Measurements from ENCODE around the gene TSFM. TPM values are rescaled to one million over a fixed set of nuclear protein-coding genes. Genes with fewer than 3 reads are reported as not detected.
A peak's percentile ranks its signal among the peaks of the same experiment; 100 is the strongest.

TSFM gene
- total and polyA plus RNA-seq, 9 of the 15 experiments (the other 6 are each of a cell fraction or from before 2014, with no cell fraction given), result 44.6 to 198 (median 60.2) TPM

GRCh38 chr12:57735952-57736740 is 46.4 kb upstream of the TSFM start (continued):
- no peak for TF ChIP-seq ZNF592 (IDR thresholded peaks at IDR 0.05)
- no peak for TF ChIP-seq ZNF212 (CRISPR knock-in tag; IDR thresholded peaks at IDR 0.05)
- no peak for TF ChIP-seq FOXK1 (CRISPR knock-in tag; IDR thresholded peaks at IDR 0.05; ENCODE audit: borderline replicate concordance)
- peak; percentile 52 for TF ChIP-seq E2F8 (IDR thresholded peaks at IDR 0.05; ENCODE audit: low read depth, partially characterized antibody)
- TF ChIP-seq EZH2 (IDR thresholded peaks at IDR 0.05; ENCODE audit: borderline replicate concordance, low read depth, low read length), result no peak
- peak; percentile 26; the same call in 1 of the 2 replicates for TF ChIP-seq PHF8 (IDR thresholded peaks at IDR 0.05; ENCODE audit: borderline replicate concordance, low read length)
- TF ChIP-seq ZNF695 (CRISPR knock-in tag; IDR thresholded peaks at IDR 0.05), result no peak
- no peak for TF ChIP-seq SOX6 (IDR thresholded peaks at IDR 0.05)
- no peak for TF ChIP-seq ID3 (CRISPR knock-in tag; IDR thresholded peaks at IDR 0.05)
- no peak for TF ChIP-seq ID3 (tag; IDR thresholded peaks at IDR 0.05)
- no peak for TF ChIP-seq BRD9 (IDR thresholded peaks at IDR 0.05; ENCODE audit: low read depth, partially characterized antibody)
- no peak for TF ChIP-seq TBL1XR1 (IDR thresholded peaks at IDR 0.05; ENCODE audit: low read length in 2 of 2)
- TF ChIP-seq PKNOX1 (IDR thresholded peaks at IDR 0.05), result no peak
- TF ChIP-seq NFIC (IDR thresholded peaks at IDR 0.05), result peak; percentile 15; the same call in 1 of the 2 replicates
- no peak for TF ChIP-seq USF1 (CRISPR knock-in tag; IDR thresholded peaks at IDR 0.05)
- no peak for TF ChIP-seq FOXJ3 (CRISPR knock-in tag; IDR thresholded peaks at IDR 0.05)
- TF ChIP-seq SMAD1 (IDR thresholded peaks at IDR 0.05; ENCODE audit: low read depth, low read length, partially characterized antibody), result no peak
- no peak for TF ChIP-seq THAP7 (CRISPR knock-in tag; IDR thresholded peaks at IDR 0.05)

Measured in K562 (cell line).